IMR-90 (cell line): Measurements from ENCODE around the gene MCF2L. TPM values are rescaled to one million over a fixed set of nuclear protein-coding genes. Genes with fewer than 3 reads are reported as not detected.
A peak's percentile ranks its signal among the peaks of the same experiment; 100 is the strongest.

Experiments
- ATAC-seq: fragments of 200-7000 bp; cut with Tn5 transposase; 2 replicates; pipeline ENCODE4 v1.9.1; 2020; ENCODE audit warnings: low read depth, mild to moderate bottlenecking, moderate library complexity
- BruUV-seq: library from RNA; stranded (reverse); fragments of 400-500 nt; replicated peaks from 2 replicates; lab custom pipeline; 2021; lab: Mats Ljungman, UMichigan
- CTCF ChIA-PET: fragments of 300-600 bp; formaldehyde crosslinking; extraction: SDS; loops from one replicate; lab custom pipeline; 2021; ENCODE audit warnings: antibody characterized with exemption; lab: Yijun Ruan, JAX
- POLR2A ChIA-PET: fragments of 300-600 bp; sonication (Branson Sonifier 250); formaldehyde crosslinking; loops from one replicate; lab custom pipeline; 2022; ENCODE audit warnings: antibody characterized with exemption; ENCODE audit not compliant: unreplicated experiment; lab: Charles Lee
- DNase-seq: peaks from one replicate; pipeline ENCODE4 v3.0.0; 2013
- H2AFZ ChIP-seq: replicated peaks from 2 replicates; pipeline ENCODE3; 2013; ENCODE audit warnings: low read length, mild to moderate bottlenecking; ENCODE audit not compliant: poor library complexity
- H2AK5ac ChIP-seq: 2 replicates; pipeline ENCODE4 v1.6.1; 2013; ENCODE audit warnings: low read depth, low read length, inconsistent platforms
- H2AK9ac ChIP-seq: replicated peaks from 2 replicates; pipeline ENCODE3; 2013; ENCODE audit warnings: mild to moderate bottlenecking, low read depth, low read length, moderate library complexity; ENCODE audit not compliant: poor library complexity
- H2BK120ac ChIP-seq: 2 replicates; pipeline ENCODE4 v1.6.1; 2013; ENCODE audit warnings: low read depth, low read length, inconsistent platforms
- H2BK15ac ChIP-seq: 3 replicates; pipeline ENCODE4 v1.6.1; 2013; ENCODE audit warnings: low read depth, low read length, inconsistent platforms
- H2BK20ac ChIP-seq: 2 replicates; pipeline ENCODE4 v1.6.1; 2013; ENCODE audit warnings: low read depth, mild to moderate bottlenecking, inconsistent platforms, low read length, moderate library complexity
- H2BK5ac ChIP-seq: 2 replicates; pipeline ENCODE4 v1.6.1; 2013; ENCODE audit warnings: mild to moderate bottlenecking, low read depth, low read length, inconsistent platforms; ENCODE audit not compliant: poor library complexity, severe bottlenecking
- H3K14ac ChIP-seq: replicated peaks from 2 replicates; pipeline ENCODE4 v1.6.1; 2013; ENCODE audit warnings: low read depth, low read length, inconsistent platforms
- H3K18ac ChIP-seq: 2 replicates; pipeline ENCODE4 v1.6.1; 2013; ENCODE audit warnings: low read depth, low read length, control low read depth
- H3K23ac ChIP-seq: 2 replicates; pipeline ENCODE4 v1.6.1; 2013; ENCODE audit warnings: low read depth, low read length, inconsistent platforms
- H3K27ac ChIP-seq: 2 replicates; pipeline ENCODE4 v1.5.1; 2013; ENCODE audit warnings: mild to moderate bottlenecking, control low read depth, low read length; ENCODE audit not compliant: insufficient read depth
- H3K27me3 ChIP-seq: 2 replicates; pipeline ENCODE4 v1.6.1; 2013; ENCODE audit warnings: low read length; ENCODE audit not compliant: control insufficient read depth, insufficient read depth
- H3K36me3 ChIP-seq: 2 replicates; pipeline ENCODE4 v1.6.1; 2013; ENCODE audit warnings: low read length, mixed read lengths; ENCODE audit not compliant: control insufficient read depth, insufficient read depth
- H3K4ac ChIP-seq: 2 replicates; pipeline ENCODE4 v1.6.1; 2013; ENCODE audit warnings: low read depth, low read length, inconsistent platforms
- H3K4me1 ChIP-seq: 2 replicates; pipeline ENCODE4 v1.6.1; 2013; ENCODE audit warnings: low read length, mixed read lengths; ENCODE audit not compliant: control insufficient read depth, insufficient read depth
- H3K4me2 ChIP-seq: 2 replicates; pipeline ENCODE4 v1.6.1; 2013; ENCODE audit warnings: low read depth, mild to moderate bottlenecking, control low read depth, low read length, moderate library complexity
- H3K4me3 ChIP-seq: 2 replicates; pipeline ENCODE4 v1.5.1; 2013; ENCODE audit warnings: low read depth, mild to moderate bottlenecking, control low read depth, low read length, moderate library complexity; ENCODE audit not compliant: insufficient read depth
- H3K56ac ChIP-seq: 2 replicates; pipeline ENCODE4 v1.6.1; 2013; ENCODE audit warnings: low read length, inconsistent platforms; ENCODE audit not compliant: insufficient read depth; ENCODE audit errors: extremely low read depth
- H3K79me1 ChIP-seq, 2 experiments: 2 replicates each; pipeline ENCODE4 v1.6.1; 2013; ENCODE audit warnings: low read length in 2 of 2, inconsistent platforms in 1 of 2, low read depth in 1 of 2
- H3K9ac ChIP-seq: 2 replicates; pipeline ENCODE4 v1.6.1; 2013; ENCODE audit warnings: low read depth, low read length, control low read depth
- H3K9me1 ChIP-seq: 2 replicates; pipeline ENCODE4 v1.6.1; 2013; ENCODE audit warnings: low read length, inconsistent platforms; ENCODE audit not compliant: insufficient read depth
- H3K9me3 ChIP-seq: 2 replicates; pipeline ENCODE4 v1.6.1; 2013; ENCODE audit warnings: low read length; ENCODE audit not compliant: control insufficient read depth, insufficient read depth
- H4K20me1 ChIP-seq: 2 replicates; pipeline ENCODE4 v1.6.1; 2013; ENCODE audit warnings: low read length, inconsistent platforms; ENCODE audit not compliant: insufficient read depth
- H4K5ac ChIP-seq: 2 replicates; pipeline ENCODE4 v1.6.1; 2013; ENCODE audit warnings: mild to moderate bottlenecking, low read depth, low read length, control low read depth
- H4K8ac ChIP-seq, 2 experiments: 2 replicates each; pipeline ENCODE4 v1.6.1; 2013; ENCODE audit warnings: low read depth in 2 of 2, low read length in 2 of 2, control low read depth in 1 of 2, inconsistent platforms in 1 of 2
- H4K91ac ChIP-seq: 2 replicates; pipeline ENCODE4 v1.6.1; 2013; ENCODE audit warnings: low read depth, low read length, inconsistent platforms; ENCODE audit not compliant: insufficient read depth
- BHLHE40 ChIP-seq: fragments of 150-350 bp; IDR thresholded peaks from 2 replicates; pipeline ENCODE4 v1.6.1; 2016; ENCODE audit warnings: mild to moderate bottlenecking, low read depth, low read length
- MAZ ChIP-seq: IDR thresholded peaks from 2 replicates; pipeline ENCODE4 v1.6.1; 2012; ENCODE audit warnings: low read depth, mild to moderate bottlenecking, low read length, improper control_type of control experiment, moderate library complexity, borderline replicate concordance
- RAD21 ChIP-seq: IDR thresholded peaks from 2 replicates; pipeline ENCODE4 v1.6.1; 2012; ENCODE audit warnings: low read length, improper control_type of control experiment
- WGBS, 2 experiments: methylation state at CpG; one replicate each; pipeline versions ENCODE4 v1.1.5 to v1.1.7; 2013; ENCODE audit warnings: missing lambda C conversion rate in 2 of 2; ENCODE audit not compliant: insufficient read length in 1 of 2; ENCODE audit errors: extremely low coverage in 2 of 2; 5-methylcytosine and 5-hydroxymethylcytosine counted together
- dilution Hi-C: fragments of 300-500 bp; cut with HindIII; formaldehyde crosslinking; loops from one replicate; pipeline ENCODE4 v1.14.3; 2018; ENCODE audit warnings: low sequenced_read_pairs; ENCODE audit not compliant: unreplicated experiment
- in situ Hi-C: fragments of 300-500 bp; cut with MboI; formaldehyde crosslinking; loops from 3 replicates; pipeline ENCODE4 v1.14.3; 2019; ENCODE audit warnings: low sequenced_read_pairs, inconsistent platforms, mixed read lengths
- intact Hi-C: fragments of 100-400 bp; cut with micrococcal nuclease; formaldehyde crosslinking; loops from 2 replicates; pipeline ENCODE4 v1.10.0; 2022
- polyA plus RNA-seq, 3 experiments: library from polyadenylated mRNA; depleted of rRNA; stranded (reverse); fragments of >200 nt; gene quantifications; 2 replicates each; pipeline ENCODE4 v1.2.3, GENCODE V29; 2012; ENCODE audit warnings: low replicate concordance in 1 of 3
- total RNA-seq: library from RNA; depleted of rRNA; stranded (reverse); fragments of >200 nt; gene quantifications from 2 replicates; pipeline ENCODE4 v1.2.3, GENCODE V29; 2012

Gene MCF2L
- total and polyA plus RNA-seq, 2 of the 4 experiments (the other 2 are of a cell fraction) = 0.18 TPM; not detected in 1

- Histone ChIP-seq H3K27me3 (0 out of 2 replicates have a peak, but pooled peaks cover 2% of the 10 kb centered on the region), H2BK120ac (no peak overlapping the region), H4K5ac (no peak overlapping the region), H3K23ac (no peak overlapping the region), H2BK20ac (no peak overlapping the region), H3K27ac (no peak overlapping the region), H2AK9ac (no peak overlapping the region), H3K9me3 (no peaks in the 10 kb centered on the region), H3K9me1 (no peaks in the 10 kb centered on the region; the same call in 1 of the 2 replicates), H4K91ac (no peak overlapping the region), H3K36me3 (no peaks in the 10 kb centered on the region), H2AK5ac (no peak overlapping the region), H3K18ac (no peak overlapping the region), H3K56ac (no peak overlapping the region), H2AFZ (peak overlapping the region; percentile 21), H3K9ac (no peak overlapping the region), H4K8ac (no peak overlapping the region), H3K4me2 (no peak overlapping the region), H2BK5ac (no peak overlapping the region), H3K79me1 (no peaks in the 10 kb centered on the region), H3K4ac (no peak overlapping the region), H3K4me3 (no peak overlapping the region), H4K20me1 (no peaks in the 10 kb centered on the region), H3K4me1 (no peaks in the 10 kb centered on the region), H2BK15ac (no peak overlapping the region), H3K14ac (no peak overlapping the region)
- 40% methylated on average over 1 of the region's 9 CpGs; no CpG with 5 or more reads in 1 of the 2 experiments for WGBS, 2 experiments
- no TSS peak for BruUV-seq
- TF ChIP-seq MAZ (no peak), BHLHE40 (no peak), RAD21 (no peak)
- DNase-seq = no peak
- in situ Hi-C loops = no loop called here
- intact Hi-C loops = no loop called here
- no peak for ATAC-seq
- ChIA-PET POLR2A (no interaction called here), CTCF (no interaction called here)
- dilution Hi-C loops = no loop called here
Observed at GRCh38 chr13:113146750-113147149, 177.7 kb downstream of the MCF2L start.
